ENCODE data around the gene FBXW8.

Gene FBXW8

GRCh38 chr12:116933091-116933490 lies 22.3 kb downstream of the FBXW8 start:
- Histone ChIP-seq H2AK5ac (ENCODE audit: low read depth, low read length) (no peak overlapping the region), H3K4me3 (ENCODE audit: low read length in 2 of 2) (no peak overlapping the region), H3K4me2 (ENCODE audit: insufficient read depth, low read length, poor library complexity, severe bottlenecking) (no peak overlapping the region), H3K18ac (ENCODE audit: low read length) (no peak overlapping the region), H2BK120ac (ENCODE audit: low read depth, low read length) (no peak overlapping the region), H2BK5ac (ENCODE audit: low read length) (no peak overlapping the region), H3K23ac (ENCODE audit: low read depth, low read length, poor library complexity) (no peak overlapping the region), H3K27ac (replicated peaks; ENCODE audit: low read length) (no peak overlapping the region), H2AFZ (ENCODE audit: low read length) (no peak overlapping the region), H3K9me3 (replicated peaks in 1 of 2; ENCODE audit: control insufficient read depth in 2 of 2, insufficient read depth in 1 of 2, low read depth in 1 of 2, low read length in 2 of 2) (peaks cover 3 to 5% of the 10 kb centered on the region in 2 donors), H2BK15ac (ENCODE audit: low read length) (no peak overlapping the region), H4K8ac (ENCODE audit: low read depth, low read length) (no peak overlapping the region), H3K4ac (ENCODE audit: low read length) (no peak overlapping the region), H3K79me1 (ENCODE audit: low read depth, low read length) (no peaks in the 10 kb centered on the region), H4K91ac (ENCODE audit: low read depth, low read length, poor library complexity) (no peak overlapping the region), H3K4me1 (ENCODE audit: control insufficient read depth in 2 of 2, insufficient read depth in 1 of 2, low read depth in 1 of 2, low read length in 2 of 2) (no peaks in the 10 kb centered on the region), H3K36me3 (replicated peaks in 1 of 2; ENCODE audit: control insufficient read depth in 2 of 2, insufficient read depth in 2 of 2, low read length in 2 of 2) (peaks cover 12 to 83% of the 10 kb centered on the region in 2 donors), H3K14ac (ENCODE audit: low read length) (no peak overlapping the region), H3K9ac (ENCODE audit: low read depth, low read length, poor library complexity) (no peak overlapping the region), H3K27me3 (ENCODE audit: control insufficient read depth in 3 of 3, insufficient read depth in 3 of 3, low read depth in 1 of 3, low read length in 3 of 3) (no peaks in the 10 kb centered on the region), H2BK12ac (ENCODE audit: low read length) (no peak overlapping the region)
- WGBS, 2 donors (ENCODE audit: extremely low coverage in 2 of 2, insufficient read length in 2 of 2, insufficient replicate concordance in 1 of 2) = no CpG with 5 or more reads among the region's 2 CpGs
- no peak for DNase-seq (ENCODE audit: low spot score)

GRCh38 chr12:116933512-116934246 lies 22.9 kb downstream of the FBXW8 start:
- H3K4me3 ChIP-seq (ENCODE audit: low read length in 2 of 2) = no peak overlapping the region
- H2AFZ ChIP-seq (ENCODE audit: low read length) = no peak overlapping the region
- no peak overlapping the region for H3K18ac ChIP-seq (ENCODE audit: low read length)
- no peaks in the 10 kb centered on the region for H3K27me3 ChIP-seq (ENCODE audit: control insufficient read depth in 3 of 3, insufficient read depth in 3 of 3, low read depth in 1 of 3, low read length in 3 of 3)
- H3K9me3 ChIP-seq (replicated peaks in 1 of 2; ENCODE audit: control insufficient read depth in 2 of 2, insufficient read depth in 1 of 2, low read depth in 1 of 2, low read length in 2 of 2) = peaks cover 3 to 5% of the 10 kb centered on the region in 2 donors
- H2BK5ac ChIP-seq (ENCODE audit: low read length) = no peak overlapping the region
- no peak overlapping the region for H3K4me2 ChIP-seq (ENCODE audit: insufficient read depth, low read length, poor library complexity, severe bottlenecking)
- H2BK12ac ChIP-seq (ENCODE audit: low read length) = no peak overlapping the region
- no peaks in the 10 kb centered on the region for H3K79me1 ChIP-seq (ENCODE audit: low read depth, low read length)
- H2AK5ac ChIP-seq (ENCODE audit: low read depth, low read length) = no peak overlapping the region
- no peak overlapping the region for H3K27ac ChIP-seq (replicated peaks; ENCODE audit: low read length)
- H3K36me3 ChIP-seq (replicated peaks in 1 of 2; ENCODE audit: control insufficient read depth in 2 of 2, insufficient read depth in 2 of 2, low read length in 2 of 2) = peaks cover 7 to 77% of the 10 kb centered on the region in 2 donors
- no peak overlapping the region for H2BK120ac ChIP-seq (ENCODE audit: low read depth, low read length)
- H2BK15ac ChIP-seq (ENCODE audit: low read length) = no peak overlapping the region
- no peak overlapping the region for H4K91ac ChIP-seq (ENCODE audit: low read depth, low read length, poor library complexity)
- H3K14ac ChIP-seq (ENCODE audit: low read length) = no peak overlapping the region
- no peaks in the 10 kb centered on the region for H3K4me1 ChIP-seq (ENCODE audit: control insufficient read depth in 2 of 2, insufficient read depth in 1 of 2, low read depth in 1 of 2, low read length in 2 of 2)
- H3K23ac ChIP-seq (ENCODE audit: low read depth, low read length, poor library complexity) = no peak overlapping the region
- no CpG with 5 or more reads among the region's 3 CpGs for WGBS, 2 donors (ENCODE audit: extremely low coverage in 2 of 2, insufficient read length in 2 of 2, insufficient replicate concordance in 1 of 2)
- H3K9ac ChIP-seq (ENCODE audit: low read depth, low read length, poor library complexity) = no peak overlapping the region
- H3K4ac ChIP-seq (ENCODE audit: low read length) = no peak overlapping the region
- H4K8ac ChIP-seq (ENCODE audit: low read depth, low read length) = no peak overlapping the region
- DNase-seq (ENCODE audit: low spot score) = no peak

GRCh38 chr12:116934908-116935705 lies 24.4 kb downstream of the FBXW8 start:
- no peak overlapping the region for H2BK15ac ChIP-seq (ENCODE audit: low read length)
- no peak overlapping the region for H2BK5ac ChIP-seq (ENCODE audit: low read length)
- H4K91ac ChIP-seq (ENCODE audit: low read depth, low read length, poor library complexity) = no peak overlapping the region
- WGBS, 2 donors (ENCODE audit: extremely low coverage in 2 of 2, insufficient read length in 2 of 2, insufficient replicate concordance in 1 of 2) = no CpG with 5 or more reads among the region's 4 CpGs
- H3K36me3 ChIP-seq (replicated peaks in 1 of 2; ENCODE audit: control insufficient read depth in 2 of 2, insufficient read depth in 2 of 2, low read length in 2 of 2) = peaks cover 7 to 66% of the 10 kb centered on the region in 2 donors
- DNase-seq (ENCODE audit: low spot score) = no peak
- no peak overlapping the region for H3K27ac ChIP-seq (replicated peaks; ENCODE audit: low read length)
- H3K27me3 ChIP-seq (ENCODE audit: control insufficient read depth in 3 of 3, insufficient read depth in 3 of 3, low read depth in 1 of 3, low read length in 3 of 3) = no peaks in the 10 kb centered on the region
- no peak overlapping the region for H3K4ac ChIP-seq (ENCODE audit: low read length)
- no peak overlapping the region for H2AK5ac ChIP-seq (ENCODE audit: low read depth, low read length)
- no peak overlapping the region for H3K4me3 ChIP-seq (ENCODE audit: low read length in 2 of 2)
- no peak overlapping the region for H2BK12ac ChIP-seq (ENCODE audit: low read length)
- H2AFZ ChIP-seq (ENCODE audit: low read length) = no peak overlapping the region
- peaks cover 3 to 5% of the 10 kb centered on the region in 2 donors for H3K9me3 ChIP-seq (replicated peaks in 1 of 2; ENCODE audit: control insufficient read depth in 2 of 2, insufficient read depth in 1 of 2, low read depth in 1 of 2, low read length in 2 of 2)
- H3K14ac ChIP-seq (ENCODE audit: low read length) = no peak overlapping the region
- H3K9ac ChIP-seq (ENCODE audit: low read depth, low read length, poor library complexity) = no peak overlapping the region
- H2BK120ac ChIP-seq (ENCODE audit: low read depth, low read length) = no peak overlapping the region
- no peaks in the 10 kb centered on the region for H3K79me1 ChIP-seq (ENCODE audit: low read depth, low read length)
- peaks cover 0 to 3% of the 10 kb centered on the region in 2 donors for H3K4me1 ChIP-seq (ENCODE audit: control insufficient read depth in 2 of 2, insufficient read depth in 1 of 2, low read depth in 1 of 2, low read length in 2 of 2)
- H3K4me2 ChIP-seq (ENCODE audit: insufficient read depth, low read length, poor library complexity, severe bottlenecking) = no peak overlapping the region
- H4K8ac ChIP-seq (ENCODE audit: low read depth, low read length) = no peak overlapping the region
- H3K23ac ChIP-seq (ENCODE audit: low read depth, low read length, poor library complexity) = no peak overlapping the region
- H3K18ac ChIP-seq (ENCODE audit: low read length) = no peak overlapping the region

- Histone ChIP-seq H3K4me2 (ENCODE audit: insufficient read depth, low read length, poor library complexity, severe bottlenecking) (no peak overlapping the region), H3K79me1 (ENCODE audit: low read depth, low read length) (peaks cover 3% of the 10 kb centered on the region), H3K14ac (ENCODE audit: low read length) (no peak overlapping the region), H2BK15ac (ENCODE audit: low read length) (no peak overlapping the region), H3K9ac (ENCODE audit: low read depth, low read length, poor library complexity) (no peak overlapping the region), H4K91ac (ENCODE audit: low read depth, low read length, poor library complexity) (no peak overlapping the region), H3K4me3 (ENCODE audit: low read length in 2 of 2) (no peak overlapping the region), H4K8ac (ENCODE audit: low read depth, low read length) (no peak overlapping the region), H3K23ac (ENCODE audit: low read depth, low read length, poor library complexity) (no peak overlapping the region), H3K27me3 (ENCODE audit: control insufficient read depth in 3 of 3, insufficient read depth in 3 of 3, low read depth in 1 of 3, low read length in 3 of 3) (no peaks in the 10 kb centered on the region), H3K36me3 (replicated peaks in 1 of 2; ENCODE audit: control insufficient read depth in 2 of 2, insufficient read depth in 2 of 2, low read length in 2 of 2) (peaks cover 13 to 53% of the 10 kb centered on the region in 2 donors), H2BK5ac (ENCODE audit: low read length) (no peak overlapping the region), H2AFZ (ENCODE audit: low read length) (no peak overlapping the region), H3K4me1 (ENCODE audit: control insufficient read depth in 2 of 2, insufficient read depth in 1 of 2, low read depth in 1 of 2, low read length in 2 of 2) (peaks cover 0 to 3% of the 10 kb centered on the region in 2 donors), H3K9me3 (replicated peaks in 1 of 2; ENCODE audit: control insufficient read depth in 2 of 2, insufficient read depth in 1 of 2, low read depth in 1 of 2, low read length in 2 of 2) (peaks cover 5 to 10% of the 10 kb centered on the region in 2 donors), H2BK120ac (ENCODE audit: low read depth, low read length) (no peak overlapping the region), H2AK5ac (ENCODE audit: low read depth, low read length) (no peak overlapping the region), H3K18ac (ENCODE audit: low read length) (no peak overlapping the region), H3K27ac (replicated peaks; ENCODE audit: low read length) (no peak overlapping the region), H3K4ac (ENCODE audit: low read length) (no peak overlapping the region), H2BK12ac (ENCODE audit: low read length) (no peak overlapping the region)
- no CpG with 5 or more reads among the region's 1 CpG for WGBS, 2 donors (ENCODE audit: extremely low coverage in 2 of 2, insufficient read length in 2 of 2, insufficient replicate concordance in 1 of 2)
- DNase-seq (ENCODE audit: low spot score) = no peak
These were observed 26.9 kb downstream of the FBXW8 start for GRCh38 chr12:116937640-116938039.

Measured in neuronal stem cell (in vitro differentiated cells).